Hepatocyte (in vitro differentiated cells): ENCODE data around the gene SLC1A2. TPM values are rescaled to one million over a fixed set of nuclear protein-coding genes. Genes with fewer than 3 reads are reported as not detected.

Experiments
- DNase-seq: peaks from one replicate; pipeline ENCODE4 v3.0.0-alpha.2; 2016; ENCODE audit warnings: low spot score
- H2AFZ ChIP-seq: fragments of 200-600 bp; sonication (generic); 2 replicates; pipeline ENCODE4 v1.6.0; 2016; ENCODE audit warnings: antibody characterized with exemption, mild to moderate bottlenecking
- H3K27ac ChIP-seq: fragments of 200-600 bp; sonication (generic); 2 replicates; pipeline ENCODE4 v1.5.1; 2016; ENCODE audit warnings: mild to moderate bottlenecking
- H3K27me3 ChIP-seq: fragments of 200-600 bp; sonication (generic); 2 replicates; pipeline ENCODE4 v1.6.1; 2016
- H3K36me3 ChIP-seq: fragments of 200-600 bp; sonication (generic); replicated peaks from 2 replicates; pipeline ENCODE4 v1.5.1; 2016; ENCODE audit warnings: low read depth; ENCODE audit not compliant: insufficient read depth
- H3K4me1 ChIP-seq: fragments of 200-600 bp; sonication (generic); 2 replicates; pipeline ENCODE4 v1.5.1; 2016; ENCODE audit warnings: mild to moderate bottlenecking, moderate library complexity; ENCODE audit not compliant: insufficient read depth
- H3K4me2 ChIP-seq: fragments of 200-600 bp; sonication (generic); 2 replicates; pipeline ENCODE4 v1.6.0; 2016
- H3K4me3 ChIP-seq: fragments of 200-600 bp; sonication (generic); 2 replicates; pipeline ENCODE4 v1.5.1; 2016; ENCODE audit warnings: mild to moderate bottlenecking
- H3K79me2 ChIP-seq: fragments of 200-600 bp; sonication (generic); 2 replicates; pipeline ENCODE4 v1.6.0; 2017; ENCODE audit warnings: mild to moderate bottlenecking
- H3K9me2 ChIP-seq: fragments of 200-600 bp; sonication (generic); replicated peaks from 2 replicates; pipeline ENCODE4 v1.6.0; 2017; ENCODE audit warnings: mild to moderate bottlenecking; ENCODE audit not compliant: insufficient read depth
- H3K9me3 ChIP-seq: fragments of 200-600 bp; sonication (generic); 2 replicates; pipeline ENCODE4 v1.5.1; 2016; ENCODE audit warnings: low read depth, mild to moderate bottlenecking
- H4K20me1 ChIP-seq: fragments of 200-600 bp; sonication (generic); 2 replicates; pipeline ENCODE4 v1.6.0; 2016; ENCODE audit warnings: mild to moderate bottlenecking; ENCODE audit not compliant: insufficient read depth, poor library complexity, severe bottlenecking
- CTCF ChIP-seq: fragments of 200-600 bp; sonication (generic); IDR thresholded peaks from 2 replicates; pipeline ENCODE4 v1.5.1; 2016; ENCODE audit warnings: antibody characterized with exemption, mild to moderate bottlenecking; ENCODE audit not compliant: poor library complexity
- EZH2 ChIP-seq: fragments of 200-600 bp; sonication (generic); IDR thresholded peaks from 2 replicates; pipeline ENCODE4 v1.6.1; 2016; ENCODE audit warnings: antibody characterized with exemption, mild to moderate bottlenecking, borderline replicate concordance
- EZH2phosphoT487 ChIP-seq: fragments of 200-600 bp; sonication (generic); IDR thresholded peaks from one replicate; pipeline ENCODE4 v1.6.1; 2018; ENCODE audit warnings: antibody characterized with exemption, mild to moderate bottlenecking, low read depth, moderate library complexity; ENCODE audit not compliant: unreplicated experiment, severe bottlenecking
- WGBS: methylation state at CpG from one replicate; pipeline ENCODE4 v1.1.6; 2016; ENCODE audit warnings: low lambda C conversion rate; ENCODE audit errors: missing lambda C conversion rate; 5-methylcytosine and 5-hydroxymethylcytosine counted together
- polyA plus RNA-seq: library from polyadenylated mRNA; unstranded; fragments of >200 nt; fragmentation: Nextera tagmentation; extraction: Ambion mirVana; gene quantifications from 2 replicates; pipeline ENCODE4 v1.2.1, GENCODE V29; 2016
- small RNA-seq: library from RNA; depleted of rRNA; stranded (forward); fragments of <200 nt; gene quantifications from one replicate; pipeline ENCODE3, GENCODE V24; 2014
- total RNA-seq: library from RNA; depleted of rRNA; stranded (reverse); fragments of >200 nt; gene quantifications from 2 replicates; pipeline ENCODE4 v1.2.3, GENCODE V29; 2014

Gene SLC1A2
- total and polyA plus RNA-seq, 2 experiments from 2014 or later, result 0.59 to 2.9 TPM

- Histone ChIP-seq H3K4me1 (no peaks in the 10 kb centered on the region), H3K4me2 (no peak overlapping the region), H3K9me2 (no peaks in the 10 kb centered on the region), H2AFZ (no peak overlapping the region), H3K79me2 (no peaks in the 10 kb centered on the region), H3K36me3 (no peaks in the 10 kb centered on the region), H3K27ac (no peak overlapping the region), H3K27me3 (no peaks in the 10 kb centered on the region), H3K9me3 (no peaks in the 10 kb centered on the region), H3K4me3 (no peak overlapping the region), H4K20me1 (no peaks in the 10 kb centered on the region)
- TF ChIP-seq EZH2 (no peak), CTCF (no peak), EZH2phosphoT487 (no peak)
- no peak for DNase-seq
- WGBS, result 89% methylated on average over 10 of the region's 10 CpGs
Measured at GRCh38 chr11:35207471-35208403, 211.6 kb downstream of the SLC1A2 start.

GRCh38 chr11:35206616-35207015 is 212.7 kb downstream of the SLC1A2 start:
- Histone ChIP-seq H3K27me3 (no peaks in the 10 kb centered on the region), H3K36me3 (no peaks in the 10 kb centered on the region), H2AFZ (no peak overlapping the region), H3K9me2 (no peaks in the 10 kb centered on the region), H3K4me3 (no peak overlapping the region), H3K27ac (no peak overlapping the region), H3K9me3 (no peaks in the 10 kb centered on the region), H3K79me2 (no peaks in the 10 kb centered on the region), H4K20me1 (no peaks in the 10 kb centered on the region), H3K4me1 (no peaks in the 10 kb centered on the region), H3K4me2 (no peak overlapping the region)
- DNase-seq, result no peak
- TF ChIP-seq EZH2 (no peak), CTCF (no peak), EZH2phosphoT487 (no peak)
- WGBS, result 100% methylated on average over 1 of the region's 1 CpG

DNA sequence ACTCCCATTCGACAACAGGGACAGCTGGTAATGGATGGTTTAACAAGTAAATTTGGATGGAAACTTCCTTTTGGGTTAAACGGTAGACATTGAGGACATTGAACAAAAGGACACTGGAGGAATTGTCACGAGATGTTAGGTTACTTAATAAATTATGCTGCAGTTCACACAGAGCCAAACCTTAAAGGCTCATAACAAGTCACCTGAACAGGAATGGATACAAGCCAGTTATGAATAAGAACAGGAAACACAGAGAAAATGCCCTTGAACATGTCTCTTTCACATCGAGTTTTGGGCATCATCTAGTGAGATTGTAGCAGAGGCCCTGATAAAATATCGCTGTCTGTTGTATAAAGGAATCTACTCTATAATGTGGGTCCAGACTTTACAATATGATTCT is 214.7 kb downstream of the SLC1A2 start:
- Histone ChIP-seq H3K9me3 (no peaks in the 10 kb centered on the region), H3K9me2 (no peaks in the 10 kb centered on the region), H3K27ac (no peak overlapping the region), H2AFZ (no peak overlapping the region), H4K20me1 (no peaks in the 10 kb centered on the region), H3K4me2 (no peak overlapping the region), H3K27me3 (no peaks in the 10 kb centered on the region), H3K36me3 (no peaks in the 10 kb centered on the region), H3K79me2 (no peaks in the 10 kb centered on the region), H3K4me1 (no peaks in the 10 kb centered on the region), H3K4me3 (no peak overlapping the region)
- no peak for DNase-seq
- WGBS, result 92% methylated on average over 5 of the region's 5 CpGs
- TF ChIP-seq CTCF (no peak), EZH2phosphoT487 (no peak), EZH2 (no peak)

Small RNA genes lying within 50 kb of the gene (small RNA-seq; reads per million reads assigned to genes)
- gene AC090625.1, result not detected

Other genes with a start within 250 kb of the SLC1A2 start
- gene PAMR1, start 106.1 kb upstream of the SLC1A2 start, total RNA-seq, result 24.8 and 31.1 TPM in 2 replicates
- gene PAMR1, start 106.1 kb upstream of the SLC1A2 start, polyA plus RNA-seq, result 26.3 and 35.2 TPM in 2 replicates
- 12.4 and 13.5 TPM in 2 replicates for gene FJX1, start 198.9 kb upstream of the SLC1A2 start, total RNA-seq
- gene FJX1, start 198.9 kb upstream of the SLC1A2 start, polyA plus RNA-seq, result 29.0 and 34.8 TPM in 2 replicates
- gene TRIM44, start 243.2 kb upstream of the SLC1A2 start, total RNA-seq, result 20.4 and 20.8 TPM in 2 replicates
- gene TRIM44, start 243.2 kb upstream of the SLC1A2 start, polyA plus RNA-seq, result 43.2 and 44.1 TPM in 2 replicates